Prostate gland (tissue), 2 donors: Measurements from ENCODE around the gene SLC17A8. TPM values are rescaled to one million over a fixed set of nuclear protein-coding genes. Genes with fewer than 3 reads are reported as not detected.
"Not testable (repeated sequence)": the region's sequence is repeated elsewhere in the genome, so short reads cannot be mapped to it uniquely, and the experiment has no call there.

Experiments used
- DNase-seq: peaks from one replicate; pipeline ENCODE4 v3.0.0-alpha.2; 2019; ENCODE audit warnings: low spot score
- H3K27ac ChIP-seq, 2 donors: fragments of 200-600 bp; sonication (generic); 2 replicates each; pipeline ENCODE4 v1.5.1; 2017 to 2019
- H3K27me3 ChIP-seq: fragments of 200-600 bp; sonication (generic); replicated peaks from 2 replicates; pipeline ENCODE4 v1.5.1; 2019; ENCODE audit not compliant: insufficient read depth
- H3K36me3 ChIP-seq, 2 donors: fragments of 200-600 bp; sonication (generic); 1 replicate in 1 of 2; 2 replicates in 1 of 2; pipeline versions ENCODE4 v1.5.1 to v1.8.1; 2017 to 2019
- H3K4me1 ChIP-seq: fragments of 200-600 bp; sonication (generic); replicated peaks from 2 replicates; pipeline ENCODE4 v1.5.1; 2019
- H3K4me3 ChIP-seq, 2 donors: fragments of 200-600 bp; sonication (generic); 2 replicates each; pipeline ENCODE4 v1.5.1; 2017 to 2019
- H3K9me3 ChIP-seq: fragments of 200-600 bp; sonication (generic); 2 replicates; pipeline ENCODE4 v1.5.1; 2017
- CTCF ChIP-seq, 4 experiments: fragments of 200-600 bp in 2 of 4; fragments of 450-650 bp in 2 of 4; sonication (generic) in 2 of 4; IDR thresholded peaks; 1 replicate in 3 of 4; 2 replicates in 1 of 4; pipeline ENCODE4 v1.5.1; 2016 to 2019; ENCODE audit warnings: antibody characterized with exemption in 4 of 4, mild to moderate bottlenecking in 2 of 4, moderate library complexity in 2 of 4
- POLR2A ChIP-seq: fragments of 450-650 bp; IDR thresholded peaks from one replicate; pipeline ENCODE4 v1.6.1; 2016; ENCODE audit warnings: antibody characterized with exemption, mild to moderate bottlenecking
- POLR2AphosphoS5 ChIP-seq: sonication (generic); formaldehyde crosslinking; IDR thresholded peaks from one replicate; pipeline ENCODE4 v1.6.1; 2017; ENCODE audit warnings: antibody characterized with exemption
- WGBS: methylation state at CpG from one replicate; pipeline ENCODE4 v1.1.5; 2018; 5-methylcytosine and 5-hydroxymethylcytosine counted together
- intact Hi-C: fragments of 100-400 bp; cut with DNase I; formaldehyde crosslinking; loops from one replicate; pipeline ENCODE4 v1.14.2; 2022
- total RNA-seq, 2 donors: library from RNA; depleted of rRNA; stranded (reverse); fragments of >200 nt; gene quantifications; one replicate each; pipeline ENCODE4 v1.1.0, GENCODE V29; 2016

SLC17A8 gene
- total RNA-seq = not detected

GRCh38 chr12:100356644-100357223, at the start of gene SLC17A8:
Gene SLC17A8 (plus strand): TSS chr12:100357074. CDS start chr12:100357392, 318 bp downstream.
- WGBS = 8% methylated on average over 13 of the region's 13 CpGs
- Histone ChIP-seq H3K4me3 (no peak within 1 kb of the TSS), H3K4me1 (no peaks in the 10 kb centered on the region), H3K27me3 (no peaks in the 10 kb centered on the region), H3K9me3 (no peaks in the 10 kb centered on the region), H3K36me3 (no peaks in the 10 kb centered on the region), H3K27ac (no peak within 1 kb of the TSS)
- intact Hi-C loops = loop anchor here (10.0 kb wide), 1 partner anchor 198 kb away; no protein-coding TSS in a partner anchor
- no peak for DNase-seq
- TF ChIP-seq CTCF (IDR thresholded peaks at IDR 0.05) = no peak
- no peak for TF ChIP-seq POLR2AphosphoS5
- no peak for TF ChIP-seq POLR2A

GRCh38 chr12:100308138-100308537, 48.7 kb upstream of the SLC17A8 start:
- H3K4me3 ChIP-seq, H3K27me3 ChIP-seq, DNase-seq, H3K27ac ChIP-seq, H3K4me1 ChIP-seq, intact Hi-C loops, H3K9me3 ChIP-seq, H3K36me3 ChIP-seq: not testable (repeated sequence)
- WGBS = 98% methylated on average over 5 of the region's 5 CpGs

GRCh38 chr12:100311317-100311716, 45.6 kb upstream of the SLC17A8 start:
- 78% methylated on average over 1 of the region's 1 CpG for WGBS
- no peaks in the 10 kb centered on the region for H3K36me3 ChIP-seq
- H3K27me3 ChIP-seq = no peaks in the 10 kb centered on the region
- TF ChIP-seq CTCF (IDR thresholded peaks at IDR 0.05) (no peak), POLR2AphosphoS5 (no peak), POLR2A (no peak)
- intact Hi-C loops = no loop called here
- no peak overlapping the region for H3K27ac ChIP-seq
- no peaks in the 10 kb centered on the region for H3K4me1 ChIP-seq
- no peak overlapping the region for H3K4me3 ChIP-seq
- no peak for DNase-seq
- H3K9me3 ChIP-seq = no peaks in the 10 kb centered on the region

GRCh38 chr12:100317371-100317770, 39.5 kb upstream of the SLC17A8 start:
- intact Hi-C loops = no loop called here
- Histone ChIP-seq H3K4me3 (no peak overlapping the region), H3K27me3 (no peaks in the 10 kb centered on the region), H3K9me3 (no peaks in the 10 kb centered on the region), H3K4me1 (no peaks in the 10 kb centered on the region), H3K36me3 (no peaks in the 10 kb centered on the region), H3K27ac (no peak overlapping the region)
- TF ChIP-seq POLR2A (no peak), POLR2AphosphoS5 (no peak), CTCF (IDR thresholded peaks at IDR 0.05) (no peak)
- DNase-seq = no peak
- WGBS = 93% methylated on average over 2 of the region's 2 CpGs

- Histone ChIP-seq H3K36me3 (no peaks in the 10 kb centered on the region), H3K4me1 (no peaks in the 10 kb centered on the region)
These were observed 32.4 kb upstream of the SLC17A8 start for GRCh38 chr12:100324498-100324897.

More at GRCh38 chr12:100324498-100324897, 32.4 kb upstream of the SLC17A8 start:
- intact Hi-C loops = no loop called here
- DNase-seq = no peak
- no peak overlapping the region for H3K4me3 ChIP-seq
- no peaks in the 10 kb centered on the region for H3K27me3 ChIP-seq
- H3K27ac ChIP-seq = no peak overlapping the region
- H3K9me3 ChIP-seq = no peaks in the 10 kb centered on the region
- TF ChIP-seq POLR2AphosphoS5 = no peak
- TF ChIP-seq POLR2A = no peak
- no peak for TF ChIP-seq CTCF (IDR thresholded peaks at IDR 0.05)
